Measurements from ENCODE around the gene AQP12A.

AQP12A gene

DNA sequence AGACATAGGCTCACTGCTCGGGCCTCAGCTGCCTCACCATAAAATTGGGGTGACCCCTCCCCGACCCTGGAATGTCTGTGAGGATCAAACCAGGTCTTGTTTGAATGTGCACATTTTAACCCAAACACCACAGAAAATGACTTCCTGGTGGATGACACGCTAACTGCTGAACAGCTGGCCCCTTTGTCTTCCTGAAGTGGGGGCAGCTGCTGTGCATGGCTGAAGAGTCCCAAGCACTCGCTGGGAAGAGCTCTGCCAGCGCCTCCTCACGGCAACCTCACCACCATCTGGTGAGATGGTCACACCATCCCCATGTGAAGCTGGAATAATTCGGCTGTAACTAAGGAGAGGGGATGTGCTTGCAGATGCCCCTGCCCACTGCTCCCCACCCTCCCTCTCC lies 34.0 kb downstream of the AQP12A start:
- DNase-seq = no peak

DNA sequence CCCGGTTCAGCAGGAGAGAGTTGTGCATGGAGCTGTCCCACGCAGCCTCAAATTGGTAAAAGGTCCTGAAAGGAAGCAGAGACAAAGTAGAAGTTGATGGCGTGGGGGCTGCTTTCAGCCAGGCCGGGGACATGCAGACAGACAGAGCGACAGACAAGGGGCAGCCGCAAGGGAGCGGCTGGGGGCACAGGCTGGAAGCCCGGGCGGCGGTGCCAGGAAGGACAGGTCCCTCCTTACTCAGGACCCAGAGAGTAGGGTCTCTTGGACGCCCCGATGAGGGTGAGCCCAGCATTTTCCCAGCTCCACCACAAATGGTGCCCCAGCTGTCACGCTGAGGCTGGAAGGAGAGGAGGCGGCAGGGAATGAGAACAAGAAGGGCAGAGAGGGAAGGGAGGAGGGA lies 35.2 kb downstream of the AQP12A start:
- DNase-seq = no peak

DNA sequence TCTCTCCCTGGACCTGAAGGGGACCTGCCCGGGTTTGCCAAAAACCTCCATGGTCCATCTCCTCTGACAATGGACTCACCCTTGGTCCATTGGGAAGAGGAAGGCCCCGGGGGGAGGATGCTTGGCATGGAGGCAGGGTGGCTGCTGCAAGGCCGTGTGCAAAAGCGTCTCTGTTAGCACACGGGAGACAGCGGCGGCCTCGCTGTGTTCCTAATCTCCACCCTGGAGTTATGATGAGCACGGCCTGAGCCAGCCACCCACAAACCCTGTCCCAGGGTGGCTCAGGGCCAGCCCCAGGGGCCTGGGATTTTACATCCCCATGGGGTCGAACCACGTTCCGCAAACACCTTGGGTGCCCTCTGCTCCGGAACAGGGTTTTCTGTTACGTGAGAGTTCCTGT lies 35.8 kb downstream of the AQP12A start:
- no peak for DNase-seq

DNA sequence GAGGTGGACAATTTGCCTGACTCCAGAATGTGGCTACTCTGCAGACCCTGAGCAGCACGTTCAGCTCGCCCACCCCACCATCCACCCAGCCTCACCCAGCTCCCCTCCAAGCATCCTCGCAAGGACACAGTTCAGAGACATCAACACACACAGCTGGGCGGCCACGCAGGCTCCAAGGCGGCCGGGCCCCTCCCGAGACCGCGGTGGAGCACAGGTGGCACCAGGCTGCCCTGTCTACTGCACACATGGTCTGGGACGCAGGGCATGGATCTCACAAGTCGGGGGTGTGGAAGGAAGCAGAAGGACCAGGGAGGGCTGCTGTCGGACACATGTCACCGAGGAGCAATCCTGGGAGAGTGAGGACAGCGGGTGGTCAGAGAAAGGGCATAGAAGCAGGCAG lies 36.2 kb downstream of the AQP12A start:
- no peak for DNase-seq

DNA sequence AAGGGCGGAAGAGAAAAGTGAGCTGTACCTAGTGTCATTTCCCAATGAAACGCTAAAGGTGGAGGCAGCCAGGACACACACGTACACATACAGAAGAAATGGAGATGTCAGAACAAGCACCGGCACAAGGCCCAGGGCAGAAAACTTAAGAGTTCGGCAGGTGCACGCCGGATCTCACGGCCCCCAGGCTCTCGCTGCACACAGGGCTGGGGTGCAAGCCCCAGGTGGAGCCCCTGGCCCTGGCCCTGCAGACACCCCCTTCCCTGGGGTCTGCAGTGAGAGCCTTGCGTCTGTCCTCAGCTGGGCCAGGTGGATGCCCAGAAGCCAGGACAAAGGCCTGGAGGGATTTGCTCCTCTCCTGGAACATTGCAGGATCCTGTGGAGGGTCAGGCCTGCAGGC lies 36.7 kb downstream of the AQP12A start:
- DNase-seq = no peak

DNA sequence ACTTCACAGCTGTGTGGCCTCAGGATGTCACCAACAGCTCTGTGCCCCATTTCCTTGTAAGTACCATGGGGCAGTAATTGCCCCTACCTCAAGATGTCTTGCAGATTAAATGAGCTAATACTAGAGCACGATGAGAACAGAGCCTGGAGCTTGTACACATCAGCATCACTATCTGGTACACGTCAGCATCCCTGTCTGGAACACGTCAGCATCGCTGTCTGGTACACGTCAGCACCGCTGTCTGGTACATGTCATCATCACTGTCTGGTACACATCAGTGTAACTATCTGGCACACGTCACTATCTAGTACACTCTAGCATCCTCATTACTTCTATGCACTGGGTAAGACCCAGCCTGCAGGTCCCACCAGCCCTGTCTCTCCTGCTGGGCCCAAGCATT lies 37.2 kb downstream of the AQP12A start:
- DNase-seq = no peak

DNA sequence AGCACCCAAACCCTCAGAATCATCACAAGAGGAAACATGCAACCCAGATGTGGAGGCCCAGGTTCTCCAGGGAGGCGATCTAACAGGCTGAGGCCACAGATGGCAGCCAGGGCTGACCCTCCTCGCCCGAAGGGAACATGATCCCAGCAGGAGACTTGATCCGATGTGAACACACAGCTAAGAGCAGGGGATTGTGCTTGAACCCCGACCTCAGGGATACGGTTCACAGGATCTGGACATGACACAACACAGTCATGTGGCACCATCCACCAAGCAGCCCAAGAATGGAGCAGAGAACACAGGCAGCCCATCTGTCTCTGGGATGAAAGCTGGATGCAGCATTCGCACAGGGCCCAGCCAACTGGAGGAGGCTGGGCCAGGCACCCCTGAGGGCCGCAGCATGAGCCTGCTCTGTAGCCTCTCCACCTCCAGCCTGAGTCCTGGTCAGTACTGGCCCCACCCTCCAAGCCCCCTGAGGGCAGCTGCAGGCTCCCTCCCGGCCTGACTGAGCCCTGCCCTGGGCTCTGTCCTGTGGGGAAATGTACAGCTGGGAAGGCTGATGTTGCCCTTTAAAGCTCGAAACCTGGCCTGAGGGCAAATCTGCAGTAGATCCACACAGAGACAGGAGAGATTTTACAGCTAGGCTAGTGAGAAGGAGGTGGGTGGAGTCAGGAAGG lies 39.0 kb downstream of the AQP12A start:
- DNase-seq = no peak

DNA sequence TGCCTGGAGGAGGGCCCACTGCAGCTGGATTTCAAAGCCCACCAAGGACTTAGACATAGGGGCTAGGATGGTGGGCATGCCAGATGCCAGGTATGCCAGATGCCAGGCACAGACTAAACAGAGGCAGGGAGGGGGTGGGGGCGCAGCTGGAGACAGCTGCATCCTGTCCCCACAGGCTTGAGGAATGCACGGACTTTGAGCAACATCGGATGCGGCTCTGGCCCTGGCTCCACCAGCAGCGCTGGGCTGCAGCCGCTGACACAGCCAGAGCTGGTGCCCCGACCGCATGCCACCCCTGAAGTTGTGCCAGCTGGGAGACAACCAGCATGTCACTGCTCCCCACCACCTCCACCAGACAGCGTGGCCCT lies 39.5 kb downstream of the AQP12A start:
- no peak for DNase-seq

DNA sequence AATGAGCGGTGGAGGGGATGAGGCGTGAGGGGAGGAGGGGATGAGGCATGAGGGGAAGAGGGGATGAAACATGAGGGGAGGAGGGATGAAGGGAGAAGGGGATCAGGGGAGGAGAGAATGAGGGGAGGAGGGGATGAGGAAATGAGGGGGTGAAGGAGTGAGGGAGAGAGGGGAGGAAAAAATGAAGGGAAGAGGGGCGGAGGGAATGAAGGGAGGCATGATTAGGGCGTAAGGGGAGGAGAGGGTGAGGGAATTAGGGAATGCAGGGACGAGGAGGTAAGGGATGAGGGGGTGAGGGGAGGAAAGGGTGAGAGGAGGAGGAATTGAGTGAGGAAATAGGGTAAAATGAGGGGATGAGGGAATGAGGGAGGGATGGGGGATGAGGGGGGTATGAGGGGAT lies 40.5 kb downstream of the AQP12A start:
- DNase-seq = no peak

DNA sequence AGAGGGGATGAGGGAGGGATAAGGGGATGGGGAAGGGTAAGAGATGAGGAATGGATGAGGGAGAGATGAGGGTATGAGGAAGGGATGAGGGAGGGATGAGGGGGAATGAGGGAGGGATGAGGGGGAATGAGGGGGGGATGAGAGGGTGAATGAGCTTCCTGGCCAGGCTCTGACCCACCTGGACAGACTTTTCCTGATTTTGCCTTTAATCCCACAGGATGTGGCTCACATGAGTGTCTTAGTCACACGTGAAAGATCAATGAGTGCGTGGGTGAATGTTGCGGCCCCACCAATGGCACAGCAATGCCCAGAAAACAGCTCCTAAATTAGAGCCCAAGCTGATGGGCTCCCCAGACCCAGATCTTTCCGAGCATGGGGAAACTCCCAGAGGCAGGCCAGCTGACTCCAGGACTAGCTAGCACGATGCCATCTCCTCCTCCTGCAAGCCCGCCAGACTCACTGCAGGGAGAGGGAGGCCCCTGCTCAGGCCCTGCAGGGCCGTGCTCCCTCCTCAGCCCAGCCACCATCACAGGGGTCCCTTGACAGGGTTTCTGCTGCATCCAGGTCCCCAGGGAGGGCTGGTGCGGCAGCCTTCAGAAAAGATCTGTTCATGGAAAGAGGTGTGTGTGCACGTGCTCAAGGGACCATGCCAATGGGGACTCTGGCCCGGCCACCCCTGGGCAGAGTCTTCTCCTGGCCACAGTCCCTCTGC lies 41.4 kb downstream of the AQP12A start:
- no peak for DNase-seq

DNA sequence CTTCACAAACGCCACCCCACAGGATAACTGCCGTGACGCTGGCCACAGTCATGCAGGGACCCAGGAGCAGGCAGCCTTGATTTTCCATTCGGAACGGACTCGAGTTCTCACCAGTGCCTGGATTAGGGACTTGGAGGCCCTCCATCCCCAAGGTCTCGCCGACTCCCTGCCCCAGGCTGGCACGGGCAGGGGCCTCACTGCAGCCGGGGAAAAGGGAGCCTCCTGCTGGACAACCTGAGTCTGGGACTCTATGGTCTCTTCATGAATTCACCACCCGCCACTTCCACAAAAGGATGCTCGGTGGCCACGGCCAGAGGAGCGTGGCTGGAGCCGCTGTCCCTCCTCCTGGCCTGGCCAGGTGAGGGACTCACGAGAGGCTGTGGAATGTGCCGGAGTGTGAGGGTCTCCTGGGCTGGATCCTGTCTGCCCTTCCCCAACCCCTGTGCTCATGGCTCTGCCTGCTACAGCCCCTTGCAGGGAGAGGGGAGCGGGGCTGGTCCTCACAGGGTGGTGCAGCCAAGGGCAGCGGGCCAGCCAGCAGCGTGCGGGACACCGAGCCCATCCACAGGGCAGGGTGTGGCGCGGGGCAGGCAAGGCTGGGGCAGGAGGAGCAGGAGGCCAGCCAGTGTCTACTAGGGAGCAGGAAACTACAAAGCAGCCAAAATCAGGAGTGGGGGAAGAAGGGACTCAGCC lies 42.3 kb downstream of the AQP12A start:
- no peak for DNase-seq

DNA sequence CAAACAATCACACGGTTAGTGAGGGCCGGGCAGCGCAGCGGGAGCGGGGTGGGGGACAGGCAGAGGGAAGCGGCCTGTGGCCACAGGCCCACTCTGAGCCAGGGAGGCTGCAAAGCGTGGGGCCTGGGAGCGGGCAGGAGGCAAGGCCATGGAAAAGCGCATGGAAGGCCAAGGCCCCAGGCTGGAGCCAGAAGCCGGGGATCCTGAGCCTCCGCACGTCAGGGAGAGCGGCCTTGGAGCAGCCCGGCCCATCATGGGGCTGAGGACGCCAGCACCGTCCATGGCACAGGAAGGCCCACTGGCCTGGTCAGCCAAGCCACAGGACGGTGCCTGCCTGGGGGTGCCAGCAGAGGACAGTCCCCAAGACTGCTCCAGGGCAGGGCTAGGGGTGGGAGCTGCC lies 43.1 kb downstream of the AQP12A start:
- no peak for DNase-seq

DNA sequence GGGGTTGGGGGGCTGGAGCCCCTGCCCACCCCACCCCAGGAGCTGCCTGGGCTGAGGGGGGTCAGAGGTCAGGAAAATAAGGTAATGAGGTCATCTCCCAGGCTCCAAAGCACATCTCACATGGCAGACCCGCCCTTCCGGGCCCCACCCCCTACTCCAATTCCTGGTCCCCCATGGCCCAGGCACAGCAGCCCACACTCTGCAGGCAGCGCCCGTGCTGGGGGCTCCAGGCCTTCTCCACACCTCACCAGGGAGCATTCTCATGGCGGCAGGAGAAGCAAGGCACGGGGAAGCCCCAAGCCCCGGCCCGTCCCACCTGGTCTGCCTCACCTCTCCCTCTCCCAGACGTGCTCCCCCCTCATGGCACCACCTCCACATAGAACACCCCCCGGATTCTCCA lies 43.8 kb downstream of the AQP12A start:
- no peak for DNase-seq

DNA sequence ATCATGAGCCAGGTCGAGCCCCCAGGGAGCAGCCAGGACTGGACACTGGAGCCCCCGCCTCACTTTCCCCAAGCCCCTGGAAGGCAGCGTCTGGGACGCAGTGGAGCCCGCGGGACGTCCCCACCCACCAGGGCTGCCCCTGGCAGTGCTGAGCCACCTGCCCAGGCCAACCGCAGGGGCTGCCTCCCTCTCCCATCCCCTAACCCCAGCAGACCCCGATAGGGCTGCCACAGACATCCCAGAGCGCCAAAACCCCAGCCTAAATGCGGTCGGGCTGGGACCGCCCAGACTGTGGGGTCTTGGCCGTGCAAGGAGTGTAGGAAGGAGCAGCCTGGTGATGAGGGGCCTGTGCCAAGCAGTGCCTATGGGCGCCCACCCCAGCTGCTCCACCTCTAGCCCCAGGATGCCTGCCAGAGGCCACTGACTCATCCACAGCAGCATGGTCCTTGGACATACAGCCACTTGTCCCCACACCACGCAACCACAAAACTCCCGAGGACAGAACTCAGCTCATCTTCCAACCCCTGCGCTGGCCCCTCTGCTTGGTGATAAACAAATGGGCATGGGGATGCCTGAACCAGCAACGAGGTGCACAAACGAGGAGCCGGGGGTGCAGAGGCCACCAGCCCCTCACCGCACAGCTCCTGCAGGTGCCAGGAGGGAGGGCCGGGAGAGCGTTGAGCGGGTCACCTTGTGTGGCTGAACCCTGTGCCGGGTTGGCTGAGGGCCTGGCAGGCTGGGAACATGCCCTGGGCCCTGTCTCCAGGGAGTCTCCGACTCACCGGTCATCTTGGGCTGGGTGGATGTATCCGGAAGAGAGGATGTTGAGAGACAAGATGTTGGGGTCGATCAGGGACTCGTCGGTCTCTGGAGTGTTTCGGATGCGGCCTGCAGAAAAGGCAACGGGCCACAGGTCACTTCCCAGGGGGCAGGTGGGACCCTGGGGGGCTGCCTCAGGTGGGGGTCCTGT lies 44.9 kb downstream of the AQP12A start:
- no peak for DNase-seq

DNA sequence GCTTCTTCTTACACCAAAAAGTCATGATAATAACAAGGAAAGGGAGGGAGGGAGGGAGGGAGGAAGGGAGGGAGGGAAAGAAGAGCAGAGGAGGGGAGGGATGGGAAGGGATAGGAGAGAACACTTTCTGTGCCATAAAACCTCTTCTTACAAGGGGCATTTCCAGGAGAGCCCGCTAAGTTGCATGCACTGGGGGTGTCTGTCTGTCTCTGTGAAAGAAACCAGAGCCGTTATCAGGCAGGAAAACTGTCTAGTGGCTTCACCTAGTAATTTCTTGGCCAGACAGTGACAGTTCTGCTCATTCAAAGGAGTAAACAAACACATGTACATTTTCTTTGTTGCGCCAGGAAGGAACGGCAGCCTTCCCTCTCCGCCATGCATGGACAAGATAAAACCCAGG lies 45.8 kb downstream of the AQP12A start:
- DNase-seq = no peak

DNA sequence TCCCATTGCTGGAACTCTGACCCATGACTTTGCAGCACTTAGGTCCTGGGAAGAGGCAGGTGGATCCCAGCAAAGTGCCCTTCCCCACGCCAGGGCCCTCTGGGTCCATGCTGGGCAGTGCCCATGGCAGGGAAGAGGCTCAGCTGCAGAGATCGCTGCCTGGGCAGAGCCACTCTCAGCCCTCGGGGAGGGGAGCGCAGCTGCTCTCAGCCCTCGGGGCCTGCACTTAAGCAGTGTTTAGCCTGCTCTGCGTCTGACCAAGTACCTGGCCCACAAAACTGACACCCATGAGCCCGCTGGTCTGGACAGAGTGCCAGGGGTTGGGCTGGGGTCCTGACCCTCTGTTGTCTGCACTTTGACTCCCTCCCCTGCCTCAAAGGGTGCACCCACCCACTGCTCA lies 46.3 kb downstream of the AQP12A start:
- DNase-seq = no peak

DNA sequence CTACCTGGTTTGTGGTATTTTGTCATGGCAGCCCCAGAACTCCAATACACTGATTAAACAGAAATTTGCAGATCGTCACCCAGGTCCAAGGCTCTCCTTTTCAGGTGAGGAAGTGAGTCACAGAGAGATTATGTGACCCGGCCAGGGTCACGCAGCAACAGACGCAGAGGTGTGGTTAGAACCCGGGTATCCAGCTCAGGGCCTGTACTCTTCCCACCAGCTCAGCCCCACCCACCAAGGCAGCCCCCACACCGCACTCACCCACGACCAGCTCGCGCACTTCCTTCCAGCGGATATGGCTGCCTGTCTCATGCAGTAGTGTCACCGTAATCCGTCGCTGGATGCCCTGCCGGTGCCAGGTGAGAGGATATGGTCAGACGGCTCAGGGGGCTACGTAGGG lies 48.1 kb downstream of the AQP12A start:
- no peak for DNase-seq

DNA sequence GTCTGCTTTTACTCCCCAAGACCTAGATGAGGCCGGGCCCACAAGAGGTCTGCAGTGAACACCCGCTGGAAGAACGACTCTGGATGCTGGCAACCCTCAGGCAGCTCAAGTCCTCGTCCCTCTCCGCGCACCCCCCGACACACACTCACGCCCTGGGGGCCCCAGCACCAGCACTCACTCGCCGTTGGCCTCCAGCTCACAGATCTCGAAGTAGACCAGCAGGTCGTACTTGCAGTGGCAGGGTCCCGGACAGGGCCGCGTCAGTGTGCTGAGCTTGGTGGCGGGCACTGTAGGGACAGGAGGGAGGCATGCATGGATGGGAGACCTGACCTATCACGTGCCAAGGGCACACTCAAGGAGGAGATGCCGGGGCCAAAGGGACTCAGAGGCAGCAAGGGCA lies 49.4 kb downstream of the AQP12A start:
- no peak for DNase-seq

DNA sequence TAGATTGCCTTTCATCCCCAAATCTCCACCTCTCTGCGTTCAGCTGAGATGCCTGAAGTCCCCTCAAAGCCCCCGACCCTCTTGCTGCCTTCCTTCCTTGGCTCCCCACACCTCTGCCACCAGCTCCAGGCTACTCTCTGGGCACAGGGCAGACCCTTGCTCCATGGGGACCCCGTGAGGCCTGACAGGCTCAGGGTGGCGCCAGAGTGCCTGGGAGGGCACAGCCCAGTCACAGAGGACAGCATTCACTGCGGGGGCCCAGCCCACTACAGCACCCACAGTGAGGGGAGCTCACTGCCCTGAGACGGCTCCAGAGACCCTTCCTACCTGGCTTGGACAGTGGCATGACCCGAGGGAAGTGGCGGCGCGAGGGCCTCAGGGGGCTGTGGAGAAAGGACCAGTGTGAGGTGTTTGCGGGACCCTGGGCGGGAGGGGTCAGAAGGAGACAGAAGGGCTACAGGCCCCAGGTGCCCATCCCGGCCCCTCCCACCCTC lies 51.0 kb downstream of the AQP12A start:
- no peak for DNase-seq

DNA sequence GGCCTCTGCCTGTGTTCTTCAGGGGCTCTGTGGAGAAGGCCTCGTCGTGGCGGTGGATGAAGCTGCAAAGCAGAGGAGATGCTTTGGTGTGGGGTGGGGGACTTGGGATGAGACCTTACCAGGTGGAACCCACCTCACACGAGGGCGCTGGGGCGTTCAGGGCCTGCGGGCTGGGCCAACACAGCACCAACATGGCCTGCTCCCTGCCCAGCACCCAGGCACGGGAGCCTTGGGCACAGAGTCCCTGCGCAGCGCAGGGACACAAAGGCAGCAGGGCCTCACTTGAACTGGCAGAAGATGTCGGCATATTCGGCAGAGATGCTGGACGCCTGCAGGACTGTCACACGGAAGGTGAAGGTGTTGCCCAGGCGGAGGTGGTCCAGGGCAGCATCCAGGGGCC lies 53.8 kb downstream of the AQP12A start:
- DNase-seq = no peak

DNA sequence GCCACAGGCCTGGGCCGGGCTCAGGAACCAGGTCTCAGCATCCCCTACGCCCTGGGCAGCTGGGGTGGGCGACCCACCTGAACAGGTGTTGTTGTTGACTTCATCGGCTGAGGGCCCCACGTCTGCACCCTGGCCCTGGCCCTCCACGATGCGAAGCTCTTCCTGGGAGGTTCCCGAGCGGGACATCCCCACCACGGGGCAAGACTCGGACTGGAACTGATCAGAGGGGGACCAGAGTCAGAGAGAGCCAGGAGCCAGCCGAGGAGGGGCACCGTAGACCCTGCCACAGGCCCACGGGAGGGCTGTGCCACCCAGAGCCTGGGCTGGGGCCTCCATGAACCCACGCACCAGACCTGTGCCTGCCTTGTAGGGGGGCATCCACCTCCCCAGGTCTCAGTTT lies 54.3 kb downstream of the AQP12A start:
- DNase-seq = no peak

DNA sequence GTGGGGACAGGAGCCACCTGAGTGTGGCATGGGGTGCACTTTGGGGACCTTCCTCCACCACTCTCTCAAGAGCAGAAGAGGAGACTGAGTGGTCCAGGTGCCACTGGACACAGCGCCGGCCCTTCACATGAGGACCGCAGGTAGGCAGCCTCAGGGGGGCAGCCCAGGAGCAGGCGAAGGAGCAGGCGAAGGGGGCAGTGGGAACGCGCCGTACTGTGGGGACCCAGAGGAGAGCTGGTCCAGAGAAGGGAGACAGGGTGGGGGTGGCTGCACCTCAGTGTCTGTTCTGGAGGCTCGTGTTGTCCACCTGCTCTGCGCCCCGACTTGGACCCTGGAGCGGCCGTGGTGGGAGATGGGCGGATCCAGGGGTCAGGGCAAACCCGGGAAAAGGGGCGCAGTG lies 55.0 kb downstream of the AQP12A start:
- no peak for DNase-seq

DNA sequence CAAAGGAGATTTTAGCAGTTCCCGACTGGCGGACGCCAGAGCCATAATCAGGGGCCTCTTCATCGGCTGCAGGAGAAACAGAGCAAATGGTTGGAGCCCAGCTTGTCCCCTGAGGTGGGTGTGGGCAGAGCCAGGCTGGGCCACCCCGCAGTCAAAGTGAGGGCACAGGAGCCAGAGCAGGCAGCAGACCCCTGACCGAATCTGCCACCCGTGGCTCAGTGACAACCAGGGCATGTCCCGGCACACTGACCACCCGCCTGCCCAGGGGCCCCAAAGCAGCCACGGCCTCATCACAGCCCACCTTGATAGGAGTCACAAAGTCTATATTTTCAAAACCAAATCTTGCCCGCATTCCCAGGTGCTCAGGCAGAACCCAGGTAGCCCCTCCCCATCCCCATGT lies 55.6 kb downstream of the AQP12A start:
- DNase-seq = no peak
